ENCODE data around the gene COL5A3. TPM values are rescaled to one million over a fixed set of nuclear protein-coding genes. Genes with fewer than 3 reads are reported as not detected.

Gene COL5A3
- total RNA-seq, 4 donors from 2014 or later, result 41.3 to 102 (median 56.3) TPM

DNA sequence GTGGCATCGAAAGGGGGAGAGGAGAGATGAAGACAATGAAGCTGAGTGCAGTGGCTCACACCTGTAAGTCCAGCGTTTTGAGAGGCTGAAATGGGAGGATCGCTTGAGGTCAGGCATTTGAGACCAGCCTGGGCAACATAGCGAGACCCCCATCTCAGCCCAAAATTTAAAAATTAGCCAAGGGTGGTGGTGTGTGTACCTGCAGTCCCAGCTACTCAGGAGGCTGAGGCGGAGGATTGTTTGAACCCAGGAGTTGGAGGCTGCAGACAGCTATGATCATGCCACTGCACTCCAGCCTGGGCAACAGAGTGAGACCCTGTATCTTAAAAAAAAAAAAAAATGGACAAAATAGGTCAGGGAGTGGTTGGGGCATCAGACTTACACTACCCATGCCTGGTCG lies 10.5 kb upstream of the COL5A3 start:
- TF ChIP-seq, protein P1, sequence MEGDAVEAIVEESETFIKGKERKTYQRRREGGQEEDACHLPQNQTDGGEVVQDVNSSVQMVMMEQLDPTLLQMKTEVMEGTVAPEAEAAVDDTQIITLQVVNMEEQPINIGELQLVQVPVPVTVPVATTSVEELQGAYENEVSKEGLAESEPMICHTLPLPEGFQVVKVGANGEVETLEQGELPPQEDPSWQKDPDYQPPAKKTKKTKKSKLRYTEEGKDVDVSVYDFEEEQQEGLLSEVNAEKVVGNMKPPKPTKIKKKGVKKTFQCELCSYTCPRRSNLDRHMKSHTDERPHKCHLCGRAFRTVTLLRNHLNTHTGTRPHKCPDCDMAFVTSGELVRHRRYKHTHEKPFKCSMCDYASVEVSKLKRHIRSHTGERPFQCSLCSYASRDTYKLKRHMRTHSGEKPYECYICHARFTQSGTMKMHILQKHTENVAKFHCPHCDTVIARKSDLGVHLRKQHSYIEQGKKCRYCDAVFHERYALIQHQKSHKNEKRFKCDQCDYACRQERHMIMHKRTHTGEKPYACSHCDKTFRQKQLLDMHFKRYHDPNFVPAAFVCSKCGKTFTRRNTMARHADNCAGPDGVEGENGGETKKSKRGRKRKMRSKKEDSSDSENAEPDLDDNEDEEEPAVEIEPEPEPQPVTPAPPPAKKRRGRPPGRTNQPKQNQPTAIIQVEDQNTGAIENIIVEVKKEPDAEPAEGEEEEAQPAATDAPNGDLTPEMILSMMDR (IDR thresholded peaks at IDR 0.05), result no peak
- TF ChIP-seq EP300 (IDR thresholded peaks at IDR 0.05) (no peak), POLR2A (IDR thresholded peaks at IDR 0.05) (no peak)
- Histone ChIP-seq H3K9me3 (no peaks in the 10 kb centered on the region), H3K4me1 (no peaks in the 10 kb centered on the region), H3K36me3 (no peaks in the 10 kb centered on the region), H3K27me3 (no peaks in the 10 kb centered on the region), H3K27ac (no peak overlapping the region), H3K4me3 (no peak overlapping the region)
- no peak for DNase-seq (ENCODE audit: low spot score in 2 of 2)
- 81 to 82% methylated on average over 6 of the region's 6 CpGs for WGBS, 2 donors

DNA sequence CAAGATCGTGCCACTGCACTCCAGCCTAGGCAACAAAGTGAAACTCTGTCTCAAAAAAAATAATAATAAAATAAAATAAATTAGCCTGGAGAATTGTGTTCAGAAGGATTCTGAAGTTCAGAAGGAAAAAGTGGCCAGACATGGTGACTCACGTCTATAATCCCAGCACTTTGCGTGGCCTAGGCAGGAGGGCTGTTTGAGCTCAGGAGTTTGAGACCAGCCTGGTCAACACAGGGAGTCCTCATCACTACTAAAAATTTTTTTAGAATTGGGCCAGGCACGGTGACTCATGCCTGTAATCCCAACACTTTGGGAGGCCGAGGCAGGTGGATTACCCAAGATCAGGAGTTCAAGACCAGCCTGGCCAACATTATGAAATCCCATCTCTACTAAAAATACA lies 8.9 kb upstream of the COL5A3 start:
- no peak for DNase-seq (ENCODE audit: low spot score in 2 of 2)
- Histone ChIP-seq H3K9me3 (no peaks in the 10 kb centered on the region), H3K36me3 (no peaks in the 10 kb centered on the region), H3K27me3 (no peaks in the 10 kb centered on the region), H3K27ac (no peak overlapping the region), H3K4me3 (no peak overlapping the region), H3K4me1 (peaks cover 0 to 2% (median 0%) of the 10 kb centered on the region in 4 donors)
- no peak for TF ChIP-seq EP300 (IDR thresholded peaks at IDR 0.05)
- no peak for TF ChIP-seq POLR2A (IDR thresholded peaks at IDR 0.05)
- TF ChIP-seq, protein P1 (IDR thresholded peaks at IDR 0.05), result no peak
- 85 to 91% methylated on average over 5 of the region's 5 CpGs for WGBS, 2 donors

DNA sequence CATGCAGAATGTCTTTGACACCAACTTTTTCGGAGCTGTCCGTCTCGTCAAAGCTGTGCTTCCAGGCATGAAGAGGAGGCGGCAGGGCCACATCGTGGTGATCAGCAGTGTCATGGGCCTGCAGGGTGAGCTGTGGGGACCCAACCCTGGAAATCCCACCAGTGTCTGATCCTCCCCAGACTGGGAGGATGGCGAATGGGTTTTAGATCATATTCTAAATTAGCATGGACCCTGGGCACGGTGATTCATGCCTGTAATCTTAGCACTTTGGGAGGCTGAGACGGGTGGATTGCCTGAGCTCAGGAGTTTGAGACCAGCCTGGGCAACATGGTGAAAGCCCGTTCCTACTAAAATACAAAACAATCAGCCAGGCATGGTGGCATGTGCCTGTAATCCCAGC lies 8.5 kb upstream of the COL5A3 start:
- Histone ChIP-seq H3K4me3 (no peak overlapping the region), H3K27me3 (no peaks in the 10 kb centered on the region), H3K27ac (no peak overlapping the region), H3K9me3 (no peaks in the 10 kb centered on the region), H3K36me3 (no peaks in the 10 kb centered on the region), H3K4me1 (peaks cover 0 to 7% (median 0%) of the 10 kb centered on the region in 4 donors)
- 79 to 80% methylated on average over 9 of the region's 9 CpGs for WGBS, 2 donors
- no peak for DNase-seq (ENCODE audit: low spot score in 2 of 2)
- TF ChIP-seq EP300 (IDR thresholded peaks at IDR 0.05), result no peak
- TF ChIP-seq, protein P1 (IDR thresholded peaks at IDR 0.05), result no peak
- no peak for TF ChIP-seq POLR2A (IDR thresholded peaks at IDR 0.05)

DNA sequence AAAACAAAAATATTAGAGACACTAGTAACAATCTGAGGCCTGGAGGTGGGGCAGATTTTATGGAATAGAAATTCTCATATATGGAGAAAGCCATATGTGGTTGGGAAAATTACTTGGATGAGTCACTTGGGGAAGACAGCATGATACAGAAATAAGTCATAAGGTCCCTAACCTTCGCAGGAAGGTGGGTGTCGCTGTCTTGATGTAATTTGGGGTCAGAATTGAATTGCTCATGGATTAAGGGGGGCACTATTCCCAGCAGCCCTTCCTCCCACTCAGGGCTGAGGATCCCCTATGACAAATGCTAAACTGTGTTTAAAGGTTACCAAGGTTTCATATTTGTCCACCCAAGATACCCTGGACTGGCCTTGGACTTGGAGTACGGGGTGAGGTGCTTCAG lies 8.0 kb upstream of the COL5A3 start:
- 67 to 68% methylated on average over 3 of the region's 3 CpGs for WGBS, 2 donors
- Histone ChIP-seq H3K4me1 (peaks cover 0 to 11% (median 0%) of the 10 kb centered on the region in 4 donors), H3K36me3 (no peaks in the 10 kb centered on the region), H3K27me3 (no peaks in the 10 kb centered on the region), H3K27ac (no peak overlapping the region), H3K9me3 (no peaks in the 10 kb centered on the region), H3K4me3 (no peak overlapping the region)
- no peak for TF ChIP-seq POLR2A (IDR thresholded peaks at IDR 0.05)
- DNase-seq (ENCODE audit: low spot score in 2 of 2), result no peak

DNA sequence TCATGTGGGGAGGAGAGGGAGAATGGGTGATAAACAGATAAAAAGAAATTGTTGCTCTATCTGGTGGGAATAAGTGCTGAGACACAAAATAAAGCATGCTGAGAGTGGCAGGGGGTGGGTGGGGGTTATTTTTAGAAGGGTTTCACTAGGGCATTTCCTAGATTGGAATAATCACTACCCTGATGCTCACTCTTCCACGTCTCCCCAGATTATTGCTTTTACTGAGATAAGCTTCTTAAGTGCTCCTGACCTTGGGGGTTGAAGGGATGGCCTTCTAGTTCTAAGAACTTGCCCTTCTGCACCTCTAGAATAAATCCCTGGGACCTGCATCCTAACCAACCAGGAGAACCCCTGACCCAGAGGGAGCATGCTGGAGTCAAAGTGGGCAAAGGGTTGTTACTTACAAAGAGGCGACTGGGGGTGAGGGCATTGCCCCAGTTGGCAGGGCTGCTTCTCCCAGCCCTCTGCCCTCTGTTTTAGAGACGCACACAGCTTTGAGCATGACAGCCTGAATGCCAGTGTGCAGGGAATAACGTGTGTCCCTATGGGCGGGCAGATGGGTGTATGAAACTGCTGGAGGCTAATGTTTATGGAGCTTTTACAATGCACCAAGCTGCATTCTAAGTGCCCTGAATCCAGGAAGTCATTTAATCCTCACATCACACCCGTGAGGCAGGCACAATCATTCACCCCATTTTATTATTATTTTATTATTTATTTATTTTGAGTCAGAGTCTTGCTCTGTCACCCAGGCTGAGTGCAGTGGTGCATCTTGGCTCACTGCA lies 3.7 kb upstream of the COL5A3 start:
- TF ChIP-seq, protein P1 (IDR thresholded peaks at IDR 0.05), result no peak
- peaks cover 3 to 44% (median 7%) of the 10 kb centered on the region in 4 donors for H3K4me1 ChIP-seq
- H3K4me3 ChIP-seq, result no peak overlapping the region
- no peak for DNase-seq (ENCODE audit: low spot score in 2 of 2)
- H3K9me3 ChIP-seq, result no peaks in the 10 kb centered on the region
- H3K27ac ChIP-seq, result peak overlapping the region in 2 of 4 donors; percentile 90 to 91
- peaks cover 0 to 11% of the 10 kb centered on the region in 2 donors for H3K27me3 ChIP-seq
- 30 to 33% methylated on average over 6 of the region's 6 CpGs for WGBS, 2 donors
- H3K36me3 ChIP-seq, result no peaks in the 10 kb centered on the region
